ENCODE data around the gene KTI12. TPM values are rescaled to one million over a fixed set of nuclear protein-coding genes. Genes with fewer than 3 reads are reported as not detected.
A peak's percentile ranks its signal among the peaks of the same experiment; 100 is the strongest.
"Not testable (repeated sequence)": the region's sequence is repeated elsewhere in the genome, so short reads cannot be mapped to it uniquely, and the experiment has no call there.

Gene KTI12
- total RNA-seq, 1 experiment from 2014 or later: 8.2 TPM

DNA sequence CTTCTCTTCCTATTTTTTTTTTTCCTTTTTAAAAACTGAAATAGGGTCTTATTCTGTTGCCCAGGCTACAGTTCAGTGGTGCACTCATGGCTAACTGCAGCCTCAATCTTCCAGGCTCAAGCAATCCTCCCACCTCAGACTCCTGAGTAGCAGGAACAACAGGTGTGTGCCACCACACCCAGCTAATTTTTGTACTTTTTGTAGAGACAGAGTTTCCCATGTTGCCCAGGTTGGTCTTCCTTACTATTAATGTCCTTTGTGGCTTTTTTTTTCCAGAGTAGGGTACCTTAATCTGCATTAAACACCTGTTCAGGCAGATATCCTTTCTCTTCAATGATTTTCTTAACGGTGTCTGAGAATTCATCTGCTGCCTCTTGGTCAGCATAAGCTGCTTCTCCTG lies 4.3 kb upstream of the KTI12 start:
- DNase-seq (ENCODE audit: low spot score): no peak

GRCh38 chr1:52037402-52037814 lies 3.8 kb upstream of the KTI12 start:
- no peak for DNase-seq (ENCODE audit: low spot score)

- DNase-seq (ENCODE audit: low spot score): no peak
Observed at GRCh38 chr1:52034050-52034384, 407 bp upstream of the KTI12 start.

- DNase-seq (ENCODE audit: low spot score): peak; percentile 21
Observed at GRCh38 chr1:52032785-52033131, 852 bp downstream of the KTI12 start.

- no peak for DNase-seq (ENCODE audit: low spot score)
Observed at GRCh38 chr1:52032124-52032784, 1.4 kb downstream of the KTI12 start.

- not testable (repeated sequence) for DNase-seq (ENCODE audit: low spot score)
Observed at GRCh38 chr1:52028839-52029238, 4.8 kb downstream of the KTI12 start.

DNA sequence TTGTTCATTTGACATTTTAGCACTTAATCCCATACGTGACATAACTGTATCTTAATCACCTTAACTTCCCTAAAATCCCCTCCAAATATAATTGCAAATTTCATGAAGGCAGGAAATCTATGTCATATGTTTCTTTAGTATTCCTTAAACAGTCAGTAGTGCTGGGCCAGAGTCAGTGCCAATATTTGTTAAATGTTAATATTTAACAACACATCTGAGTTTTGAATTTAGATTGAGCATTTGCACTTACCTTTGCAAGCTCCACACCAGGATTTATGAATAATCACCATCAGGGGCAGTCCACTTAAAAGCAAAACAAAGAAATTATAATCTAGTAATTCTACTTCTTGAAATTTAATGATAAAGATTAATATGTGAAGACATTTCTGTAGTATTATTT lies 5.3 kb downstream of the KTI12 start:
- no peak for DNase-seq (ENCODE audit: low spot score)

DNA sequence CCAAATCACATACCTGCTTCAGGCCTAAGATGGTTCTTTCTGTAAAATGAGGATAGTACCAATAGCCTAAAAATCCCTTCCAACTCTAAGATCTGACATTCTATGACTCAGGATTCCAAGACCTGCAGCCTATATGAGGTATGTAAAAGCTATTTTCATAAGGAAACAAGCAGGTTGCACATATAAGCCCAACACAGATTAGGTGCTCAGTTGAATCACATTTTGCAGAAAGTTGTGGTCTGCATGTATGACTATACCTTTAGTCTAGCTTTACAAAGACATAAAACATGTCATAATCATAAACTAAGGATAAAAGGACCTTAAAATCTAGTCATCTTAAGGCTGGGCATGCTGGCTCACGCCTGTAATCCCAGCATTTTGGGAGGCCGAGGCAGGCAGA lies 7.3 kb downstream of the KTI12 start:
- DNase-seq (ENCODE audit: low spot score): no peak

DNA sequence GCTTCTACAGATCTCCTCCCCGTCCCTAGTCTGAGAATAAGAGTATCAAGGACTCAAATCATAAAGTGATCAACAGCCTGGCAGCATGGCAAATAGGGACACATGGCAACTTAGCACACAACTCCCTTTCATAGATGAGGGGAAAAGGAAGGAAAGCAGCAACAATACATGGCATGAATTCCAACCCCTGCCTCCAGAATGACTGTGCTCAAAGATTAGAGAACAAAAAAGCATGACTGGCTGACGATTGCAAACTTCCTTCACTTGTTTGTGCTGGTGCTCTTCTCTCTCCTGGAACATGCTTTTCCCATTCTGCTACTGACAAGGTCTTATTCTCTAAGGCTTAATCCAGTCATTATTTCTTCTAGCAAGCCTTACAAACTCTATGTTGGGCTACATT lies 11.5 kb downstream of the KTI12 start:
- no peak for DNase-seq (ENCODE audit: low spot score)

DNA sequence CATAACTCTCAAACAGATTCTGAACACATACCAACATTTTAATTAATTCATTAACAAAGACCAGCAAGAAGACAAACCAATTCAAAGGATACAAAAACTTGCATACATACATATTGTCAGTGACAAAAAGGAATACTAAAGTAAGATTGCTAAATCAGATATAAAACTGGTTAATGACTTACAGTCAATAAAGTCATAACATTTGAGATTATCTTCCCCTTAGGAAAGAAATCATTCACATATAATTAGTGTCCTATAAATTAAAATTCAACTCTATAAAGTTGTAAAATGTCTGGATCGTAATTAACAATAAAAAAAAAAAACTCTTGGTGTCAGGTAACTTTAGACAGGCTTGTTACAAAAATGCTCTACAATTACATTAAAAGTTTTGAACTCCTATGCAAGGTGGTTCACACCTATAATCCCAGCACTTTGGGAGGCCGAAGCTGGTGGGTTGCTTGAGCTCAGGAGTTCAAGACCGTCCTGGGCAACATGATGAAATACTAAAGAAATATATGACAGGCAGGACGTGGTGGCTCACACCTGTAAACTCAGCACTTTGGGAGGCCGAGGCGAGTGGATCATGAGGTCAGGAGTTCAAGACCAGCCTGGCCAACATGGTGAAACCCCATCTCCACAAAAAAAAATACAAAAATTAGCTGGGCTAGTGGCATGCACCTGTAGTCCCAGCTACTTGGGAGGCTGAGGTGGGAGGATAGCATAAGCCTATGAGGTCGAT lies 25.4 kb downstream of the KTI12 start:
- DNase-seq (ENCODE audit: low spot score): no peak

- no peak for DNase-seq (ENCODE audit: low spot score)
Observed at GRCh38 chr1:52007215-52008002, 26.2 kb downstream of the KTI12 start.

DNA sequence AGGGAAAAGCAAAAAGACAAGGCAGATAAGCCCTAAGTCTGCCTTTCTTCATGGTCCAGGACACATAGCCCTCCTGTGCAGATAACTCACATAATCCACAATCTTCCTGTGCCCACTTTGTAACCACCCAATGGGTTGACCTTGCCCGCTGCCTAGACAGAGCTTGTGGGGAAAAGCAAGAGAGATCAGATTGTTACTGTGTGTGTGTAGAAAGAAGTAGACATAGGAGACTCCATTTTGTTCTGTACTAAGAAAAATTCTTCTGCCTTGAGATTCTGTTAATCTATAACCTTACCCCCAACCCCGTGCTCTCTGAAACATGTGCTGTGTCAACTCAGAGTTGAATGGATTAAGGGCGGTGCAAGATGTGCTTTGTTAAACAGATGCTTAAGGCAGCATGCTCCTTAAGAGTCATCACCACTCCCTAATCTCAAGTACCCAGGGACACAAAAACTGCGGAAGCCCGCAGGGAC lies 27.5 kb downstream of the KTI12 start:
- not testable (repeated sequence) for DNase-seq (ENCODE audit: low spot score)

- DNase-seq (ENCODE audit: low spot score): peak; percentile 47
Observed at GRCh38 chr1:52005548-52005947, 28.1 kb downstream of the KTI12 start.

GRCh38 chr1:52003877-52004276 lies 29.7 kb downstream of the KTI12 start:
- no peak for DNase-seq (ENCODE audit: low spot score)

GRCh38 chr1:52002038-52002917 lies 31.3 kb downstream of the KTI12 start:
- DNase-seq (ENCODE audit: low spot score): peak; percentile 89

DNA sequence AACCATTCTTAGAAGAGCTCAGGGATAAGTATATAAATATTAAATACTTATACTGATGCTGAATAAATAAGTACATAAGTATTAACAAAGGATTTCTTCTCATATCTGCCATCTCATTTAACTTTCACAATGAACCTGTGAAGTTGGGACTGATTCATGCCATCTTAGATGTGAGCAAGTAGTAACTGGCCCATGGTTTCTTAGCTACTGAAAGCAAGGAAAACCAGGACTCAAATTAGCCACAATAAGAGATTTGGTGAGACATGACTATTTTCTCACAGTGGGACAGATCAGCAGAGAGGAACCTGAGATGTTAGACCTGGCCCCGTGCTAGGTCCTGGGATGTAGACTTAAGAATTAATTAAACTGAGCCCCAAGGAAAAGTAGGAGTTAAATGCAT lies 34.9 kb downstream of the KTI12 start:
- no peak for DNase-seq (ENCODE audit: low spot score)

- DNase-seq (ENCODE audit: low spot score): no peak
Observed at GRCh38 chr1:51997974-51998382, 35.6 kb downstream of the KTI12 start.

DNA sequence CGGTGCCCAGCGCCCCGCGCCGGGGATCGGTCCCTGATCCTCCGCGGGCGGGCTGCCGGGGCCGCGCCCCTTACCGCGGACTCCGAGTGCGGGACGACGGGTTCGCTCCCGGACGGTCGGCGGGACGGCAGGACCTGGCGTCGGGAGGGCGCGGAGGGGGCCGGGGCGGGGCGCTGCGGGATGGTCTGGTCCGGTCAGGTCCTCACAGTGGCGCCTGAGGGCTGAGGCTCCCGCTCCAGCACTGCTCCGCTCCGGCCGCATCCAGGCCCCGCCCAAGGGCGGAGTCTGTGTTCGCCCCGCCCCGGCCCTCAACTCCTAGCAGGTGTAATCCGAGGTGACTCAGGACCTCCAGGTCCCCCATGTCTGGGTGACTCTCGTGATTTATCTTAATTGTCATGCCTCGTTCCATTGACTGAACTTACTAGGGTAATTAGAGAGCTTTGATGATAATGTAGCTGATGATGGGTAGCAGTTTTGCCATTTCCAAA lies 43.1 kb downstream of the KTI12 start, which contains the start of gene RAB3B:
Gene RAB3B (minus strand): TSS at position 223 of the 488 bp plus-strand sequence. CDS start 13,583 bp downstream, outside the sequence.
- DNase-seq (ENCODE audit: low spot score): peak; percentile 69

DNA sequence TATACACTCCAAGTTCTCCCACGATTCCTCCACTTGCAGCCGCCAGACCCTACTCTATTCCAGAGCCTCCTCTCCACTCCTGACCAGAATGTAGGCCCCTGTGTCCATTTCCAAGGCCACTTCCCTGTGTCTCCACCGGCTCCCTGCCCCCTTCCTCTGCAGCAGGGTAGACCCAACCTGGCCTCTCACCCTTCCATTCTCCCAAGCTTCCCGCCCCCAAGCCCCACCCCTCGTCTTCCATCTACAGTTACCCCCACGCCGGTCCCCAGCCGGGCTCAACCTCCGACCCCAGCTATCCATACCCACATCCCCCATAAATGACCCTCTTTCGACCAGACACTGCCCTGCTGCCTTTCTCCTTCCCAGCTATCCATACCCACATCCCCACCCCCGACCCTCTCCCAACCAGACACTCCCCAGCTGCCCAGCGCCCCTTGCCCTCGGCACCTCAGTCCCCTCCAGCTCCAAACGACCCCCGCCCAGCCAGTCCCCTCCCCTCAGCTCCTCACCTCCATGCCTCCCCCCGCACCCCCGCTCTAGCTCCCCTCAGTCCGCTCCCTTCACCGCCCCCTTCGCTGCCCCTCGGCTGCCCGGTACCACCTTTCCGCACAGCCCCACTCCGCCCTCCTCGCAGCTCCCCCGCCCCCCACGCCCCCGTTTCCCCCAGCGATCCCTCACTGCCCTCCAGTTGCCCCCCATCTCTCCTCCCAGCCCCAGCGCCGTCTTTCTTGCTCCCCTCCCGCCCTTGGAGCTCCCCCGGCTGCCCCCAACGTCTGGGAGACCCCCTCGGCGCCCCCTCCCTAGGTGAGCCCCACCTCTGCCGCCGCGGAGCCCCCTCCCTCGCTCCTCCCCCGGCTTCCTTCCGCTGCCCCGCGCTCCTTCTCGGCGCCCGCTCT lies 43.8 kb downstream of the KTI12 start:
- DNase-seq (ENCODE audit: low spot score): no peak

DNA sequence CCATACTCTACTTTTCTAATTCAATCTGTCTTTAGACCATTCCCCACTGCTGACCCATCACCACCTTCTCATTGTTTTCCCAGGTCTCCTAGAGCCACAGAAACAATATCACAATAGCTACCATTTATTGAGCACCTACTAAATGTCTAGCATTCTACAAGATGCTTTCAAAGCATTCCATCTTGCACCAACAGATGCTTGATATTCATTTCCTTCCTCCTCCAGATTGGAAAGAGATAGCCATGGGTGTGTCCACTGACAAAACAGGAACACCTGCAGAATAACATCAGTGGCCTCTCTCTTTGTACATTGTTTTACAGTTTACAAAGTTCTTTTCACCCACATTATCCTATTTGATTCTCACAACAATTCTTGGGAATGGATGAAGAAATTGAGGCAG lies 45.4 kb downstream of the KTI12 start:
- no peak for DNase-seq (ENCODE audit: low spot score)
